B cell (primary cell): ENCODE measurements around the gene STPG3. TPM values are rescaled to one million over a fixed set of nuclear protein-coding genes. Genes with fewer than 3 reads are reported as not detected.

Experiments
- ATAC-seq: fragments of 200-7000 bp; cut with Tn5 transposase; one replicate; pipeline ENCODE4 v1.10.0; 2021; ENCODE audit warnings: low read depth, mild to moderate bottlenecking, moderate number of reproducible peaks, moderate library complexity
- CTCF ChIA-PET: fragments of 350-600 bp; sonication (Branson Sonifier 250); formaldehyde crosslinking; loops from one replicate; lab custom pipeline; 2021; ENCODE audit warnings: antibody characterized with exemption, inconsistent platforms; lab: Charles Lee
- POLR2A ChIA-PET: fragments of 350-600 bp; sonication (Branson Sonifier 250); formaldehyde crosslinking; loops from one replicate; lab custom pipeline; 2021; ENCODE audit warnings: antibody characterized with exemption; lab: Charles Lee
- DNase-seq: peaks from one replicate; pipeline ENCODE4 v3.0.0; 2013
- H2AFZ ChIP-seq: 2 replicates; pipeline ENCODE4 v1.6.1; 2012; ENCODE audit warnings: mild to moderate bottlenecking, low read depth, low read length; ENCODE audit not compliant: insufficient read depth, poor library complexity, severe bottlenecking
- H3K27ac ChIP-seq, 2 donors: 1 replicate in 1 of 2; 2 replicates in 1 of 2; pipeline ENCODE4 v1.5.1; 2012 to 2013; ENCODE audit warnings: low read length in 2 of 2, mild to moderate bottlenecking in 2 of 2, moderate library complexity in 1 of 2
- H3K27me3 ChIP-seq, 4 experiments: fragments of 200-600 bp in 1 of 4; sonication (generic) in 1 of 4; replicated peaks in 1 of 4; 1 replicate in 2 of 4; 2 replicates in 2 of 4; pipeline versions ENCODE4 v1.6.1 to v1.7.0; 2013 to 2016; ENCODE audit warnings: low read length in 3 of 4, mild to moderate bottlenecking in 2 of 4, mixed read lengths in 1 of 4, moderate library complexity in 1 of 4; ENCODE audit not compliant: insufficient read depth in 4 of 4, control insufficient read depth in 3 of 4; ENCODE audit errors: control extremely low read depth in 1 of 4
- H3K36me3 ChIP-seq, 2 experiments: replicated peaks in 1 of 2; 1 replicate in 1 of 2; 2 replicates in 1 of 2; pipeline versions ENCODE4 v1.6.1 to v1.7.1; 2013; ENCODE audit warnings: low read length in 1 of 2; ENCODE audit not compliant: insufficient read depth in 2 of 2, control insufficient read depth in 1 of 2; ENCODE audit errors: control extremely low read depth in 1 of 2, extremely low read depth in 1 of 2
- H3K4me1 ChIP-seq, 2 donors: fragments of 200-600 bp in 1 of 2; sonication (generic) in 1 of 2; 1 replicate in 1 of 2; 2 replicates in 1 of 2; pipeline versions ENCODE4 v1.5.1 to v1.6.1; 2013 to 2017; ENCODE audit warnings: low read length in 2 of 2; ENCODE audit not compliant: control insufficient read depth in 2 of 2, insufficient read depth in 2 of 2
- H3K4me2 ChIP-seq: replicated peaks from 2 replicates; pipeline ENCODE3; 2012; ENCODE audit warnings: mild to moderate bottlenecking, low read depth, low read length; ENCODE audit not compliant: poor library complexity, severe bottlenecking
- H3K4me3 ChIP-seq, 5 experiments: fragments of 200-600 bp in 1 of 5; sonication (generic) in 1 of 5; 1 replicate in 3 of 5; 2 replicates in 2 of 5; pipeline versions ENCODE4 v1.5.1 to v1.7.0; 2011 to 2016; ENCODE audit warnings: low read length in 4 of 5, mild to moderate bottlenecking in 4 of 5, low read depth in 2 of 5, control low read depth in 1 of 5, moderate library complexity in 1 of 5; ENCODE audit not compliant: insufficient read depth in 1 of 5; ENCODE audit errors: control extremely low read depth in 1 of 5, extremely low read depth in 1 of 5
- H3K79me2 ChIP-seq: fragments of 200-600 bp; sonication (generic); one replicate; pipeline ENCODE4 v1.6.0; 2016; ENCODE audit warnings: low read length; ENCODE audit not compliant: control insufficient read depth, insufficient read depth
- H3K9ac ChIP-seq: fragments of 200-600 bp; sonication (generic); 2 replicates; pipeline ENCODE4 v1.6.1; 2017; ENCODE audit warnings: mild to moderate bottlenecking, low read length, moderate library complexity
- H3K9me3 ChIP-seq, 3 donors: one replicate each; pipeline versions ENCODE4 v1.6.1 to v1.7.1; 2013; ENCODE audit warnings: low read length in 2 of 3; ENCODE audit not compliant: control insufficient read depth in 2 of 3, insufficient read depth in 1 of 3; ENCODE audit errors: control extremely low read depth in 1 of 3
- H4K20me1 ChIP-seq: 2 replicates; pipeline ENCODE4 v1.6.0; 2012; ENCODE audit warnings: mild to moderate bottlenecking, low read length; ENCODE audit not compliant: insufficient read depth, control insufficient read depth, poor library complexity, severe bottlenecking
- H3K27ac Mint-ChIP-seq: one replicate; pipeline ENCODE4 v1.8.0; 2021; ENCODE audit warnings: mixed read lengths
- H3K27me3 Mint-ChIP-seq: one replicate; pipeline ENCODE4 v1.8.0; 2021; ENCODE audit warnings: mixed read lengths
- H3K4me1 Mint-ChIP-seq: one replicate; pipeline ENCODE4 v1.8.0; 2021; ENCODE audit warnings: mixed read lengths
- H3K4me3 Mint-ChIP-seq: one replicate; pipeline ENCODE4 v1.8.0; 2021; ENCODE audit warnings: mixed read lengths
- H3K9me3 Mint-ChIP-seq: one replicate; pipeline ENCODE4 v1.8.0; 2022; ENCODE audit warnings: mixed read lengths; ENCODE audit not compliant: insufficient read depth
- CTCF ChIP-seq: fragments of 200-600 bp; IDR thresholded peaks from one replicate; pipeline ENCODE4 v1.8.0; 2022; ENCODE audit warnings: antibody characterized with exemption, mild to moderate bottlenecking
- EZH2 ChIP-seq: IDR thresholded peaks from 2 replicates; pipeline ENCODE4 v1.6.1; 2012; ENCODE audit warnings: borderline replicate concordance, low read depth, mild to moderate bottlenecking, moderate library complexity, low read length; ENCODE audit not compliant: insufficient read depth, poor library complexity, severe bottlenecking
- WGBS: methylation state at CpG from one replicate; pipeline ENCODE4 v1.1.5; 2013; ENCODE audit warnings: missing lambda C conversion rate; ENCODE audit not compliant: insufficient coverage; 5-methylcytosine and 5-hydroxymethylcytosine counted together
- intact Hi-C: fragments of 100-400 bp; cut with micrococcal nuclease; formaldehyde crosslinking; loops from one replicate; pipeline ENCODE4 v1.10.0; 2022
- polyA plus RNA-seq: library from polyadenylated mRNA; depleted of rRNA; stranded (reverse); fragments of >200 nt; gene quantifications from 2 replicates; pipeline ENCODE4 v1.2.3, GENCODE V29; 2012
- total RNA-seq, 2 donors: library from RNA; stranded (reverse); fragments of 120-200 nt in 1 of 2; gene quantifications; 1 replicate in 1 of 2; 2 replicates in 1 of 2; pipeline versions ENCODE4 v1.2.3 to v1.2.4, GENCODE V29; 2013 to 2022

STPG3 gene
- total and polyA plus RNA-seq, 2 donors (not counting 1 experiment from before 2014, with no cell fraction given), result not detected

DNA sequence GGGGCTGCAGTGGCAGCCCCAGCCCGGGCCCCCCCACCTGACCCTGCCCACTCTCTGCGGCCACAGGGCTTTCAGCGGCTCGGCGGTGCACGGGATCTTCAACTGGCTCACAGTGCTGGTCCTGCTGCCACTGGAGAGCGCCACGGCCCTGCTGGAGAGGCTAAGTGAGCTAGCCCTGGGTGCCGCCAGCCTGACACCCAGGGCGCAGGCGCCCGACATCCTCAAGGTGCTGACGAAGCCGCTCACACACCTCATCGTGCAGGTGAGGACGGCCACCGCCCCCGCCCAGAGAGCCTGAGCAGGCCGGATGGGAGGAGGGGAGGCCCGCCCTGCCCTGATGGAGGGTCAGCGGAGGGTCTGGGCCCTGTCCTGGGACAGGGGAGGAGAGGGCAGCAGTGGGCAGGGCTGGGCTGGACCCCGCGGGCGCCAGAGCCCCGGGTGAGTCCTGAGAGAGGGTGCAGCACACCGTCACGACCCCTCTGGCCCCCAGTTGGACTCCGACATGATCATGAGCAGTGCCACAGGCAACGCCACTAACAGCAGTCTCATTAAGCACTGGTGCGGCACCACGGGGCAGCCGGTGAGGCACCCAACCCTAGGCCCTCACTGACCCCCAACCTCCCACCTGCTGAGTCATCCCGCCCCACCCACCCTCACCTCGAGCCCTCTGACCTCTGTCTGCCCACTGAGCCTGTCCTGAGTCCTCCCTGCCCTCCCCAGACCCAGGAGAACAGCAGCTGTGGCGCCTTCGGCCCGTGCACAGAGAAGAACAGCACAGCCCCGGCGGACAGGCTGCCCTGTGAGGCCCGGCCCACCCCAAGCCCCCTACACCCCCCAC lies 17.7 kb upstream of the STPG3 start:
- intact Hi-C loops, result no loop called here
- no peak for DNase-seq
- TF ChIP-seq CTCF (no peak), EZH2 (no peak)
- Histone ChIP-seq H3K27me3 (peaks cover 0 to 26% (median 2%) of the 10 kb centered on the region in 4 experiments), H4K20me1 (peaks cover 9% of the 10 kb centered on the region), H3K4me3 (no peak overlapping the region), H3K4me1 (peaks cover 30 to 44% of the 10 kb centered on the region in 2 donors), H3K36me3 (no peaks in the 10 kb centered on the region), H3K4me2 (no peak overlapping the region), H3K9ac (no peak overlapping the region), H3K27ac (no peak overlapping the region), H3K79me2 (peaks cover 17% of the 10 kb centered on the region), H3K9me3 (peaks cover 0 to 3% (median 0%) of the 10 kb centered on the region in 3 donors), H2AFZ (no peak overlapping the region)
- POLR2A ChIA-PET, result interaction anchor here (0.6 kb wide), 1 partner anchor 501 kb away, joined by 5 read pairs; no protein-coding TSS in a partner anchor
- H3K4me1 Mint-ChIP-seq, result peaks cover 28% of the 10 kb centered on the region
- no peaks in the 10 kb centered on the region for H3K9me3 Mint-ChIP-seq
- WGBS, result 83% methylated on average over 35 of the region's 40 CpGs
- H3K27me3 Mint-ChIP-seq, result no peaks in the 10 kb centered on the region
- CTCF ChIA-PET, result no interaction called here
- ATAC-seq, result no peak
- H3K27ac Mint-ChIP-seq, result no peak overlapping the region
- no peak overlapping the region for H3K4me3 Mint-ChIP-seq
